ENCODE data around the gene PRKCB. TPM values are rescaled to one million over a fixed set of nuclear protein-coding genes. Genes with fewer than 3 reads are reported as not detected.

Gene PRKCB
- total RNA-seq, 2 experiments from 2014 or later, result 21.0 to 51.6 TPM

- intact Hi-C loops (cut with micrococcal nuclease; ENCODE audit: unreplicated experiment), result no loop called here
- H2AFZ ChIP-seq (ENCODE audit: low read length), result no peak overlapping the region
- no TSS peak for BruUV-seq (replicated peaks)
- no peak for DNase-seq (ENCODE audit: low spot score)
- H3K79me2 ChIP-seq (ENCODE audit: insufficient read depth, low read depth, low read length), result no peaks in the 10 kb centered on the region
- no peaks in the 10 kb centered on the region for H3K9me3 ChIP-seq (ENCODE audit: low read length)
- H3K4me3 ChIP-seq (ENCODE audit: low read depth, low read length, poor library complexity, severe bottlenecking), result no peak overlapping the region
- no peaks in the 10 kb centered on the region for H3K36me3 ChIP-seq (ENCODE audit: insufficient read depth, low read length)
- no peaks in the 10 kb centered on the region for H3K9me2 ChIP-seq (ENCODE audit: insufficient read depth, low read length)
- no peak overlapping the region for H3K4me2 ChIP-seq (ENCODE audit: low read length)
- no peak overlapping the region for H3K27ac ChIP-seq (ENCODE audit: low read depth, low read length, poor library complexity, severe bottlenecking)
- CTCF ChIA-PET (ENCODE audit: unreplicated experiment), result no interaction called here
- POLR2A ChIA-PET, result interaction anchor here (0.9 kb wide), 2 partner anchors 8 to 221 kb away, joined by 3 read pairs; no protein-coding TSS in a partner anchor
- TF ChIP-seq EZH2phosphoT487 (IDR thresholded peaks at IDR 0.05; ENCODE audit: borderline replicate concordance, low read depth, low read length), result no peak
- no peaks in the 10 kb centered on the region for H4K20me1 ChIP-seq (ENCODE audit: insufficient read depth, low read length)
- no peaks in the 10 kb centered on the region for H3K4me1 ChIP-seq (ENCODE audit: insufficient read depth, low read length, poor library complexity, severe bottlenecking)
Observed at GRCh38 chr16:23788685-23789084, 47.1 kb upstream of the PRKCB start.

- DNase-seq (ENCODE audit: low spot score), result no peak
- CTCF ChIA-PET (ENCODE audit: unreplicated experiment), result no interaction called here
- intact Hi-C loops (cut with micrococcal nuclease; ENCODE audit: unreplicated experiment), result no loop called here
- H2AFZ ChIP-seq (ENCODE audit: low read length), result no peak overlapping the region
- no peak overlapping the region for H3K4me2 ChIP-seq (ENCODE audit: low read length)
- no peaks in the 10 kb centered on the region for H3K36me3 ChIP-seq (ENCODE audit: insufficient read depth, low read length)
- no peak overlapping the region for H3K27ac ChIP-seq (ENCODE audit: low read depth, low read length, poor library complexity, severe bottlenecking)
- POLR2A ChIA-PET, result no interaction called here
- H3K79me2 ChIP-seq (ENCODE audit: insufficient read depth, low read depth, low read length), result no peaks in the 10 kb centered on the region
- no peaks in the 10 kb centered on the region for H3K9me3 ChIP-seq (ENCODE audit: low read length)
- no TSS peak for BruUV-seq (replicated peaks)
- TF ChIP-seq EZH2phosphoT487 (IDR thresholded peaks at IDR 0.05; ENCODE audit: borderline replicate concordance, low read depth, low read length) (no peak), CTCF (conservative IDR thresholded peaks at IDR 0.05; ENCODE audit: low read length) (no peak)
- no peak overlapping the region for H3K4me3 ChIP-seq (ENCODE audit: low read depth, low read length, poor library complexity, severe bottlenecking)
- H3K4me1 ChIP-seq (ENCODE audit: insufficient read depth, low read length, poor library complexity, severe bottlenecking), result no peaks in the 10 kb centered on the region
- no peaks in the 10 kb centered on the region for H4K20me1 ChIP-seq (ENCODE audit: insufficient read depth, low read length)
- H3K9me2 ChIP-seq (ENCODE audit: insufficient read depth, low read length), result no peaks in the 10 kb centered on the region
Observed at GRCh38 chr16:23795378-23795777, 40.4 kb upstream of the PRKCB start.

GRCh38 chr16:23796941-23797340 lies 38.8 kb upstream of the PRKCB start:
- BruUV-seq (replicated peaks), result no TSS peak
- no peaks in the 10 kb centered on the region for H3K79me2 ChIP-seq (ENCODE audit: insufficient read depth, low read depth, low read length)
- H4K20me1 ChIP-seq (ENCODE audit: insufficient read depth, low read length), result no peaks in the 10 kb centered on the region
- ChIA-PET POLR2A (interaction anchor here (0.6 to 1.5 kb wide), 4 partner anchors 79 to 259 kb away, joined by 3 to 7 read pairs (median 5); no protein-coding TSS in a partner anchor), CTCF (ENCODE audit: unreplicated experiment) (no interaction called here)
- no peaks in the 10 kb centered on the region for H3K9me2 ChIP-seq (ENCODE audit: insufficient read depth, low read length)
- DNase-seq (ENCODE audit: low spot score), result no peak
- intact Hi-C loops (cut with micrococcal nuclease; ENCODE audit: unreplicated experiment), result no loop called here
- no peaks in the 10 kb centered on the region for H3K4me1 ChIP-seq (ENCODE audit: insufficient read depth, low read length, poor library complexity, severe bottlenecking)
- no peak overlapping the region for H3K4me3 ChIP-seq (ENCODE audit: low read depth, low read length, poor library complexity, severe bottlenecking)
- no peak overlapping the region for H3K27ac ChIP-seq (ENCODE audit: low read depth, low read length, poor library complexity, severe bottlenecking)
- H3K9me3 ChIP-seq (ENCODE audit: low read length), result no peaks in the 10 kb centered on the region
- TF ChIP-seq EZH2phosphoT487 (IDR thresholded peaks at IDR 0.05; ENCODE audit: borderline replicate concordance, low read depth, low read length) (no peak), CTCF (conservative IDR thresholded peaks at IDR 0.05; ENCODE audit: low read length) (no peak)
- H3K4me2 ChIP-seq (ENCODE audit: low read length), result no peak overlapping the region
- H2AFZ ChIP-seq (ENCODE audit: low read length), result no peak overlapping the region
- no peaks in the 10 kb centered on the region for H3K36me3 ChIP-seq (ENCODE audit: insufficient read depth, low read length)

Data from OCI-LY7 (cell line).